Colon (tissue), 2 donors: ENCODE data around the gene WDTC1.

Experiments used
- FAIRE-seq: peaks from 2 replicates; lab custom pipeline; 2012; peaks lifted over from hg19 to GRCh38; lab: Jason Lieb, UNC
- donor health status: control.
- donor health status: control.

The WDTC1 gene

DNA sequence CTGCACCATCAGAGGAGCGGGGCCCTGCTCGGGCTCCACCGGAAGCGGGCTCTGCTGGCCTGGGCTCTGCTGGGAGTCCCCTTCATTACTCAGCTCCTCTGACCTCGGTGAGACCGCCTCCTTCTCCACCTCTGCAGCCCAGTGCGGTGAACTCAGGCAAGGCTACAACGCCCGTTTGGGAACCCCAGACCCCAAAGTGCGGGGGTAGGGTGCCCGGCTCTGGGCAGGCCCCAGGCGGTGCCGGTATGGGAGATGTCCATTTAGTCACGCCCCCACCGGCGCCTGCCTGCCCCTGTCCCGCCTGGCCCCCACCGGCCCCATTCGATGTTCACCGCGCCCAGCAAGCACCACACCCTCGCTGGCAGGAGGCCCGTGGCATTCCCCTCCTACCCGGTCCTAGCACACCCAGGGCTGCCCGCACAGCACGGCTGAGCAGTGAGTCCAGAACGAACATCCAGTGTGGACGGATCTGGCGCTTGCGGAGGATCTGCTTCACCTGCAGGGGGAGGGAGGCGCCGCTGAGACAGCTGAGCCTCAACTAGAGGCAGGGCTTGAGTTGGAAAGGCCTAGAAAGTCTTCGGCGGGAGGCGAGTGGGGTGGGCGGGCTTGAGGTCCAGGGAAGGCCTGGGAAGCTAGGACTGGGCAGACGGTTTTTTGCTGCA, 122.3 kb downstream of the WDTC1 start:
- FAIRE-seq, result no peak

DNA sequence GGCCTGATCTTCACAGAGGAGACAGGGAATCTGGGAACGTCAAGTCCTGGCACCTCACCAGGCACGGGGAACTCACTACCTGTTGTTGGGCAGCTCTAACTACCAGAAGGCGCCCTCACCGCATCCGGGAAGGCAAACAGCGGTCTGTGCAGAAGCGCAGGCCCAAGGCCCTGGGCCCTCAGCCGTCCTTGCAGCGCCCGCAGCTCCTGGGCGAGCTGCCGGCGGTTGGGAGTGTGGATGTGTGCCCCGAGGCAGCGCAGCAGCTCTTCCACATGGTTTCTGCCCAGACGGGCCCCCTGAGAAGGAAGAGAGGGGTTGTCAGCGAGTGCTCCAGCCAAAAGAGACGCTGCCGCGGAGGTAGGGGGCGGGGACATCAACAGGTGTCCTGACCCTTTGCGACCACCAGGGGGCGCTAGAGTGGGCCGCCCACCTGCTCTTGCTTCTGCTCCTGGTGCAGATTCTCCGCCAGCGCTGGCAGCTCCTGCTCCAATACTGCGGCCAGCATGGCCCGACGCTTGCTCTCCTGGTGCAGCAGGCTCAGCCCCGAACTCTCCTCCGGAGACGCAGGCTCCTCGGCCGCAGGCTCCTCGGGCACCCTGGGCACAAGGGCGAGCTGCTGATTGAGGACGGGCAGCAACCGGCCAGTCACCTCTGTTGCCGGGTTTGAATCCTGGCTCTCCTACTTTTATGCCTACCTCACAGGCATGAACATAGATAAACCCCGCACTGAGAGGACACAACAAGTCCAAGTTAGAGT, 123.0 kb downstream of the WDTC1 start:
- FAIRE-seq, result no peak
